Stimulated activated CD8-positive, alpha-beta memory T cell treated with anti-CD3 and anti-CD28 coated beads, Interleukin-7, amount 100 ng/mL, for 1 hour (primary cell): ENCODE data around the gene MLC1.

Experiments used
- DNase-seq, 2 donors: peaks; one replicate each; pipeline ENCODE4 v3.0.0-alpha.2; 2020; ENCODE audit warnings: low read depth in 2 of 2

The MLC1 gene

DNA sequence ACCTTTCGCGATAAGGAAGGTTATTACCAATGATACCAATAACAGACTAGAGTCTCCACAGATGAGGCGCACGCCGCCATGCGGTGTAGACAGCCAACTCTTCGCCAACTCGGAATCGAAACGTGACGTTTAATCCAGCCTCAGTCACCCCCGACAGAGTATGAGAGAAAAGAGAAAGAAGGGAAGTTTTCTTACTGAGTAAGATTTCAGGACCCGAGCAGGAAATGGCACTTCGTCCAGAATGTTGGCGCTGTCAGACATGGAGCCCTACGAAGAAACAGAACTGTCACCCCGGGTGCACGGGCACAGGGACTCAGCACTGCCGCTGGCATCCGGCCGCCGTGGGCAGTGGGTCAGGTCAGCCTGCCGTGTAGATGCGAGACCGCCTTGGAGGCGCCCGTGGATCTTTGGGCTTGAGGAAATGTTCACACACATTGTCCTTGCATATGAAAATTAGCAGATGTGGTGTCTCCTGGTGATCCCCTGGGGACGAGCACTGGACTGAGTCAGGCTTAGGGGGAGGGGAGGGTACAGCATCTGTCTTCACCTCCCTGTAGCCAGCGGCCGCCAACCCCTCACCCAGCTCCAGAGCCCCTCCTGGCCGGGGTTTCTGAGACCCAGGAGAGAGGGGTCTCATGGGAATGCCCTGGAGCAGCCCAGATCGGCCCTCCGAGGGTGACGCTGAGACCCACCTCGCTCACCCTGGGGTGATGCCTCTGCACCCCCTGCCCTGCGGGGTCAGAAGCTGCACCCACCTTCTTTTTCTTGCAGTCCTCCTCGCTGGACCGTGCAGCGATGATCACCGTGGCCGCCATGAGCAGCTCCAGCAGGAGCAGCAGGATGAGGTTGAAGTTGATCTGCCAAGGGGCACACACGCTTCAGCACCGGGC is 8.3 kb downstream of the MLC1 start:
- no peak for DNase-seq

DNA sequence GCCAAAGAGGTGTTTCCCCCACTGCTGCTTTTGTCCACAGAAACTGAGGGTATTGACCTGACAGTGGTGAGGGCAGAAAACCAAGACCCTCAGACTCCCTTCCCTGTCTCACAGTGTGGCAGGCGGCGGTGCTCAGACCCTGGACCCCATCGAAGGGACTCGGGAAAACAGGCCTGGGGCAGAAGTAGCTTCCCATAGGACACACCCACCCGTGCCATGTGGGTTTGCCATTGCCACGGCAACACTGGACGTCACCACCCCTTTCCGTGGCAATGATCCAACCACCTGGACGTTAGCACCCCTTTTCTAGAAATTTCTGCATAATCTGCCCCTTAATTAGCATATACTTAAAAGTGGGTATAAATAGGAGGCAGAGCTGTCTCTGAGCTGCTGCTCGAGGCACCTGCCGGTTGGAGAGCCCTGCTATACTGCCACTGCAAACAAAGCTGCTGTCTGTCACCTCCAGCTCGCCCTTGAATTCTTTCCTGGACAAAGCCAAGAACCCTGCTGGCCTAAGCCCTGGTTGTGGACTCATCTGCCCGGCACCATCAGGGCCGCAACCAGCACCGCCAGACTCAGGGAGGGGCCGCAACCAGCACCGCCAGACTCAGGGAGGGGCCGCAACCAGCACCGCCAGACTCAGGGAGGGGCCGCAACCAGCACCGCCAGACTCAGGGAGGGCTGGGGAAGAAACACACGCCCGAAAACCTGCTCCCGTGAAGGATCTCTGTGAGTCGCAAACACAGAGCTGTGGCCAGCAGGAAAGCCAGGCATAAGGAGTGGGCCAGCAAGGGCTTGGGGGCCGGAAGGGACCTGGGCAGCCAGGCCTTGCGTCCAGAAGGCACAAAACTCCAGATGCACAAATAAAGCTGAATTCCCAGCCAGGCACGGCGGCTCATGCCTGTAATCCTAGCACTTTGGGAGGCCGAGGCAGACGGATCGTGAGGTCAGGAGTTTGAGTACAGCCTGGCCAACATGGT is 10.4 kb downstream of the MLC1 start:
- DNase-seq = no peak

- no peak for DNase-seq
These were observed 11.2 kb downstream of the MLC1 start for GRCh38 chr22:50074056-50074455.

DNA sequence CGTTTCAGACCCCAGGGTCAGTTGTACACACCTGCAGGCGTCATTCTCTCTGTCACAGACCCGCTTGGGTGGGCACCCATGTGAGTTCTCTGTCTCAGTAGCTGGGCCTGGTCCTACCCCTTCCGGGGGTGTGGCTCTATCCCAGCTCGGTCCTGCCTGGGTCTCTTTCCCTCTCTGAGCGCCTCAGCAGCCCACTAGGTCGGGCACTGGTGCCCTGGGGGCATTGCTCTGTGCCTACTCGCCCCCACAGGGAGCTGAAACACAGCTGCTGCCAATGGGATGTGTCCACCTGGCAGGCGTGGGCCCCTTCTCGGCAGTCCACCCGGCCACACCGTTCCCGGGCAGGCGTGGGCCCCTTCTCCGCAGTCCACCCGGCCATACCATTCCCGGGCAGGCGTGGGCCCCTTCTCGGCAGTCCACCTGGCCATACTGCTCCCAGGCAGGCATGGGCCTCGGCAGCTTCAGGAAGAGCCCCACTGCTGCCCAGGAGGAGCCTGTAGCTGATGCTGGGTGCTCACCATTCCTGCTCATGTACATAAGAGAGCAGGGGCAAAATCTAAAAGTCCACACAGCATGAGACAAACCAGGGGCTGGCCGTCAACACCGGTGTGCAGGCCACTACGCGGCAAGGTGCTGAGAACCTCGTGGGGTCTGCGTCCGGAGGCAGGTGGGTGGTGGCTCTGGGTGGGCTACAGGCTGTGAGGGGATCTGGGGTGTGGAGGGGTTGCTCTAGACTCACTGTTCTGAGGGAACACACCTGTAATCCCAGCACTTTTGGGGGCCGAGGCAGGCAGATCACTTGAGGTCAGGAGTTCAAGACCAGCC is 12.3 kb downstream of the MLC1 start:
- DNase-seq = no peak

- DNase-seq = no peak
These were observed 13.1 kb downstream of the MLC1 start for GRCh38 chr22:50072167-50072555.

DNA sequence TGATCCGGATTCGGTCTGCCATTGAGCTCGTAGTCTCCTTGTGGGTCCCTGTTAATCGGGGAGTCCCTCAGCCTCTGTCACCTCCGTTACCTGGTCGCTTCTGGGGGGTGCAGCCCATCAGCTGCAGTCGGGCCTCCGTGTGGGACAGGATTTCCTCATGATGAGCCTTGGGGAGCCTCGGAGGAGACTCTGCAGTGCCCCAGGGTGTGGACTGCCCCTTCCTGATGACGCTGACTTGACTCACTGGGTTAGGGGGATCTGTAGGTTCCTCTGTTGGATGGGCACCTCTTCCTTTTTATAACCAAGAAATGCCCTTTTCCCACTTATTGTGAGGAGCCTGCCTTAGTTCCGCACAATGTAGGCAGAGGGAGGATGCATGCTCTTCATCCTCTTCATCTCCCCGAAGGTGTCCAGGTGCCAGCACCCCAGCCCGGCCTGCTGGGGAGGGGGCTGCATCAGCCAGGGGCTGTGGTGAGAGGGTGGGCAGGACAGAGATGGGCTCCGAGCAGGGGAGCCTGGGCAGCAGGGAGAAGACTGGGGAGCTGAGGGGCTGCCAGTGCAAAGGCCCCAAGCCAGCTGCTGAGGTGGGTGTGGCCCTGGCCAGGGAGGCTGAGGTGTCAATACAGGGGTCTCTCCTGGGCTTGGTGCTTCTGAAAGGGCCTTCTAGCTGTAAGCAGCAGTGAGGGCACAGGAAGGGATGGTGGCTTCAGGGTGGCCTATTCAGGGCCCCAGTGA is 13.6 kb downstream of the MLC1 start:
- no peak for DNase-seq

DNA sequence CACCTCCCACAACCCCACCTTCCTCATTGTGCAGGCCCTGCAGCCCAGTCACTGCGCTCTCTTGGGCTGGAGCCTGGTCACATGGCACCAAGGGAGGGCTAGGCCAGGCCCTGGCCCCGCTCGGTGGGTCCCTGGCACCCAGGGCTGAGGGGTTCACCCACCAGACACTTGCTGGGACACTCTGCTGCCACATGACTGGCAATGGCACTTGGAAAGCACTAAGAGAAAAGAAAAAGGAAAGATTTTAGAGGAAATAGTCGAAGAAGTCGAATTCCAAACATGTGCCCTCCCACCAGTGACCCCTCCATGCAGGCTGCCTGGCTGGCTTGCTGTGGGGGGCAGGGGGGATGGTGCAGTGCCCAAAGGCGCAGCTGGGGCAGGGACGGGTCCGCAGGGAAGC is 14.9 kb downstream of the MLC1 start:
- no peak for DNase-seq

- DNase-seq = no peak
These were observed 17.1 kb downstream of the MLC1 start for GRCh38 chr22:50068096-50068495.

- no peak for DNase-seq
These were observed 18.0 kb downstream of the MLC1 start for GRCh38 chr22:50067244-50067643.

DNA sequence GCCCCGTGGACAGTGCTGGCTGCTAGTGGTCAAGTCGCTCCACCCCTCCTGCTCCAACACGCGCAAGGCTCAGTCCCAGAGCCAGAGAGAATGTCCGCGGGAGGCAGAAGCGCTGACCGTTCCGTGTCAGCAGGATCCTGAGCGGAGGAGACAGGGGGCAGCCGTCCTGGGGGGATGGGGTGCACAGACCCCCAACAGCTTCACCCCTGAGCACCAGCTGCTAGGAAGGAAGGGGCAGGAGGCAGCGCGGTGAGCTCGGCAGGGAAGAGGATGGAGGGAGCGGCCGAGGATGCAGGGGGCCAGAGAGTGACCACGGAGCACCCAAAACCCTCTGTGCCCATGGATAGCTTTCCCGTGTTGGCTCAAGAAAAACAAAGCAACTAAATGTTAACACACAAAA is 20.8 kb downstream of the MLC1 start:
- no peak for DNase-seq

- no peak for DNase-seq
These were observed 21.4 kb downstream of the MLC1 start for GRCh38 chr22:50063589-50064393.

DNA sequence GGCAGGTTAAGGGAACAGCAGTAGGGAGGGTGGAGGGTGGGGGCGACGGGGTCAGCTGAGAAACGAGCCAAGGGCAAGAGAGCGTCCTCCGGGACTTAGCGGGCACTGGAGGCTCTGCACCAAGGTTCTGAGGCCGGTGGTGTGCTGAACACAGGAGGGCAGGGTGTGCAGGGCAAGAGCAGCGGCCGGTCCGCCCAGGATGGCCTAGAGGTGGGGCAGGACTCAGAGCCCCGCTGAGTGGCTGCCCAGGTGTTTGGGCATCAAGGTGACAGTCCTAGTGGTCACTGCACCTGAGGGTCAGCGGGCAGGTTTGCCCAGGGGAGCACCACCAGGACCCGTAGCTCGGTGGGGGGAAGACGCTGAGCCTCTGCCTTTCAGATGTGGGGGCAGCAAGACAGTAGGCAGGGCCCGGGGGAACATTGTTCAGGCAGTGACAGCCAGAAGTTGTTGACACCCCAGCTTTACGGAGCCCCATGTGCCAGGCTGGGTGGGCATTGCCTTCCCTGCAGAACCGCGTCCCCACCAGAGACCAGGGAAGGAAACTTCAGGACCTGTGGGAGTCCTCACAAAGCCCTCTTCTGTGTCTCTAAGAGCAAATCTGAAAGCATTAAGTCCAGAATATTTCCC is 22.6 kb downstream of the MLC1 start:
- DNase-seq = no peak

DNA sequence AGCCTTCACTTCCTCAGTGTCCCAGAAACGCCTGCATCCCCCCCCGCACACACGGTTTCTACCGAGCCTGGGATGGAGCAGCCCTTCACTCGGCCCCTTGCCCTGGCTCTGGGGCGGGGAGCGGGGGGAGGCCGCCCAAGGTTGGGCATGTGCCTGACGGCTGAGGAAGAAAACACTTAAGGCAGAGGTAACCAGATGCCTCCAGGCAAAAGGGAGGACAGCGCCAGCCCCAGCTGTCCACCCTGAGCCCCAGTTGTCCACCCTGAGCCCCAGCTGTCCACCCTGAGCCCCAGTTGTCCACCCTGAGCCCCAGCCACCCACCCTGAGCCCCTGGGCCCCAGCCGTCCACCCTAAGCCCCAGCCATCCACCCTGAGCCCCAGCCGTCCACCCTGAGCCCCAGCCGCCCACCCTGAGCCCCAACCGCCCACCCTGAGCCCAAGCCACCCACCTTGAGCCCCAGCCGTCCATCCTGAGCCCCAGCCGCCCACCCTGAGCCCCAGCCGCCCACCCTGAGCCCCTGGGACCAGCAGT is 23.3 kb downstream of the MLC1 start:
- DNase-seq = no peak

GRCh38 chr22:50061141-50061823 is 23.9 kb downstream of the MLC1 start:
- no peak for DNase-seq

DNA sequence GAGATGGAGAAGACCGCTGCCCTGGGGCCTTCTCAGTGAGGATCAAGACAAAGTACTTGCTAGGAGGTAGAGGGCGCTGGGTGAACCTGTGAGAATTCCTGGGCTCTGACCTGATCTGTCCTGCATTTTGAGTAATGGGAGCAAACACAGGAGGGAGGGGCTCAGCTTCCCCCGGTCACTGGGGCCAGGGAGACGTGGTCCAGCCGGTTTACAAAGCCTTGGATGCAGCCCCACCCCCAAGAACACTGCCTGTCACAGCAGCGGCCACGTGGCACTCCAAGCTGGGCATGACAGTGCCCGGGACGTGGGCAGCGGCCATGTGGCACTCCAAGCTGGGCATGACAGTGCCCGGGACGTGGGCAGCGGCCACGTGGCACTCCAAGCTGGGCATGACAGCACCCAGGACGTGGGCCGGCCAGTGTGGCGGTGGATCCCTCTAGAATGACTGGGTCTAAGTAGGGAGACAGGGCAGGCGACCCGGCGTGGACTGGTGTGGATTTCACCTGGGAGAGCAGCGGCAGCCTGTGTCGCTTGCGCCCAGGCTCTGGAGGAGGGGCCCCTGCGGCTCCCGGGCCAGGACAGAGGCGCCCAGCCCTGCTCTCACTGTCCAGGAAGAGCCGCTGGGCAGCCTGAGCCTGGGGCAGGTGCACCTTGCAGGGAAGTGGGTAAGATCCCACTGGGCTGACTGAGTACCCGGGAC is 24.6 kb downstream of the MLC1 start:
- no peak for DNase-seq

- DNase-seq = no peak
These were observed 25.4 kb downstream of the MLC1 start for GRCh38 chr22:50059881-50060262.

- DNase-seq = no peak
These were observed 26.0 kb downstream of the MLC1 start for GRCh38 chr22:50058906-50059880.
